ENCODE data around the gene CCDC177. TPM values are rescaled to one million over a fixed set of nuclear protein-coding genes. Genes with fewer than 3 reads are reported as not detected.

The CCDC177 gene
- total and polyA plus RNA-seq, 11 donors, result 0.06 TPM; not detected in 10

DNA sequence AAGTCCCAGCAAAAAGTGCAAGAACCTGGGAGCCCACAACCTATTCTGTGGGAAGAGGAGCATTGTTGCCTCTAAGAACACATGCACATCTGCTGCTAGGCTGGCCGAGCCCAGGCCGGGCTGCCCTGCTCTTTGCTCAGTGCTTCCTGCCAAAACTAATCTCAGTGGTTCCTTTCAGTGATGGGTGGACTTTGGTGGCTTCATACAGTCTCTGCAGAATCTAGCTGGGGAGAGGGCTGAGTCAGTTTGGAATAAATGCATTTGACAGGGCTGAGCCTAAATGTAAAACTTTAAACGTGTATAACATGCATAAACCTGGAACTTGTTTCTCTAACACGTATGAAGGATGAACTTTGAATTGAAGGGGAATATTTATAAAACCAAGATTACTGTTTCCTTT is 44.6 kb downstream of the CCDC177 start:
- WGBS, 4 donors, result 59 to 69% (median 67%) methylated on average over 4 of the region's 4 CpGs
- intact Hi-C loops (cut with DNase I), result loop anchor here in 2 of 10 donors (10.0 kb wide), 1 partner anchor 495 kb away; no protein-coding TSS in a partner anchor
- H3K27ac ChIP-seq, result no peak overlapping the region

DNA sequence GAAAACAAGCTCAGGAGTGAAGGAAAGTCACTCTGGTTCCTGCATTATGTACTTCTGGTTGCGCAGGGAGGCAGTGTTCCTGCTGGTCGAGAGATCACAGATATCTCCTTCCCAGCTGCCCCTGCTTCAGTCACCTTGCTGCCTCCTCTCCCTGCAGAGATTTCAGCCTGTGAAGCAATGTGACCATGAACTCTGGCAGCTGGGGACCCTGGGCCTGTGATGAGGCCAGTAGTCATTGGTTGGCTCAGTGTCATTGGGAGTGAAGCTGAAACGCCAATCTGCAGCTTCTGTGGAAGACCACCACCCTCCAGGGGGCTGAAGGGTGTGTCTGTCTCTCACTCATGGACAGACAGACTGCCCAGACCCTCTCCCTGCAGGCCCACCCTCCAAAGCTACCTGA is 45.1 kb downstream of the CCDC177 start:
- H3K4me3 ChIP-seq, result no peak overlapping the region
- no peak for TF ChIP-seq POLR2A (IDR thresholded peaks at IDR 0.05)
- TF ChIP-seq, protein P1, sequence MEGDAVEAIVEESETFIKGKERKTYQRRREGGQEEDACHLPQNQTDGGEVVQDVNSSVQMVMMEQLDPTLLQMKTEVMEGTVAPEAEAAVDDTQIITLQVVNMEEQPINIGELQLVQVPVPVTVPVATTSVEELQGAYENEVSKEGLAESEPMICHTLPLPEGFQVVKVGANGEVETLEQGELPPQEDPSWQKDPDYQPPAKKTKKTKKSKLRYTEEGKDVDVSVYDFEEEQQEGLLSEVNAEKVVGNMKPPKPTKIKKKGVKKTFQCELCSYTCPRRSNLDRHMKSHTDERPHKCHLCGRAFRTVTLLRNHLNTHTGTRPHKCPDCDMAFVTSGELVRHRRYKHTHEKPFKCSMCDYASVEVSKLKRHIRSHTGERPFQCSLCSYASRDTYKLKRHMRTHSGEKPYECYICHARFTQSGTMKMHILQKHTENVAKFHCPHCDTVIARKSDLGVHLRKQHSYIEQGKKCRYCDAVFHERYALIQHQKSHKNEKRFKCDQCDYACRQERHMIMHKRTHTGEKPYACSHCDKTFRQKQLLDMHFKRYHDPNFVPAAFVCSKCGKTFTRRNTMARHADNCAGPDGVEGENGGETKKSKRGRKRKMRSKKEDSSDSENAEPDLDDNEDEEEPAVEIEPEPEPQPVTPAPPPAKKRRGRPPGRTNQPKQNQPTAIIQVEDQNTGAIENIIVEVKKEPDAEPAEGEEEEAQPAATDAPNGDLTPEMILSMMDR (IDR thresholded peaks at IDR 0.05), result no peak
- peaks cover 0 to 13% (median 0%) of the 10 kb centered on the region in 9 donors for H3K27me3 ChIP-seq
- intact Hi-C loops (cut with DNase I), result no loop called here
- DNase-seq (no peak), ATAC-seq (no peak)
- no peaks in the 10 kb centered on the region for H3K9me3 ChIP-seq
- H3K4me1 ChIP-seq, result no peaks in the 10 kb centered on the region
- no peak overlapping the region for H3K27ac ChIP-seq
- 62 to 85% (median 75%) methylated on average over 2 to 3 of the region's 3 CpGs for WGBS, 4 donors
- no peaks in the 10 kb centered on the region for H3K36me3 ChIP-seq

More for the DNA sequence above, 44.6 kb downstream of the CCDC177 start:
- Histone ChIP-seq H3K4me1 (peaks cover 0 to 1% (median 0%) of the 10 kb centered on the region in 12 donors), H3K4me3 (no peak overlapping the region), H3K36me3 (no peaks in the 10 kb centered on the region), H3K27me3 (peaks cover 0 to 16% (median 0%) of the 10 kb centered on the region in 9 donors), H3K9me3 (no peaks in the 10 kb centered on the region)
- TF ChIP-seq POLR2A (IDR thresholded peaks at IDR 0.05), result no peak
- TF ChIP-seq, protein P1 (IDR thresholded peaks at IDR 0.05), result no peak
- ATAC-seq (no peak), DNase-seq (no peak)

DNA sequence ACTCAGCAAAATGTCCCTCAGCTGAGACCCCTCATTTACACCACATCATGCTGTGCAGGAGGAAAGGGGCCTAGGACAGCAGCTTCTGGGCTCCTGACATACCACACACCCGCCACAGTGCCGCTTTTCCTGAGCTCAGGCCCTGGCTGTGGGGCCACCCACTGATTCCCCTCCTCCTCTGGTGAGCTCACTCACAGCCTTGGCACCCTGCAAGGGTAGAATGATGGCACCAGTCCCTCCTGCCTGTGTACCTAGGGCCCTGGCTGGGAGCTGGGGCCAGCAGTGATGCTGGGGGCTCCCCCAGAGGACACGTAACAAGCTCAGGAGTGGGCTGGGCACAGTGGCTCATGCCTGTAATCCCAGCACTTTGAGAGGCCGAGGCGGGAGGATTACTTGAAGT is 45.7 kb downstream of the CCDC177 start:
- Histone ChIP-seq H3K27ac (no peak overlapping the region), H3K36me3 (no peaks in the 10 kb centered on the region), H3K4me3 (no peak overlapping the region), H3K4me1 (no peaks in the 10 kb centered on the region), H3K9me3 (no peaks in the 10 kb centered on the region), H3K27me3 (peaks cover 0 to 7% (median 0%) of the 10 kb centered on the region in 9 donors)
- TF ChIP-seq, protein P1 (IDR thresholded peaks at IDR 0.05), result no peak
- TF ChIP-seq POLR2A (IDR thresholded peaks at IDR 0.05), result no peak
- 92 to 95% (median 93%) methylated on average over 5 of the region's 5 CpGs for WGBS, 4 donors
- no peak for ATAC-seq
- DNase-seq, result no peak
- intact Hi-C loops (cut with DNase I), result no loop called here

DNA sequence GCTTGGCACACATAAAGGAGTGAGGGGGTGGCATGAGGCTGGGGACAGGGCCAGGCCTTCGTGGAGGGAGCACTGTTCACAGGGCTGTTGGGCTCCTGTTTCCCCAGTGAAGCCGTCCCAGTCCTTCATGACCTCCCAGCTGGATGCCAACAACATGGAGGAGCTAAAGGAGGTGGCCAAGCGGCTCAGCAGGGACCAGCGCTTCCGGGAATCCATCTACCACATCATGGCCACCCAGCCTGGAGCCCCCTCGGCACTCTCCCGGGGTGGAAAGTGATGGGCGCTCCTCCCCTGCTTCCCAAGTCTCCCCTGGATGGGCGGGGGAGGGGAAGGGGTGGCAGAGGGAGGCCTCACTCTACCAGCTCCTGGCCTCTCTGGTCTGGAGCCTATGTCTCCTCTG is 46.5 kb downstream of the CCDC177 start:
- no peaks in the 10 kb centered on the region for H3K4me1 ChIP-seq
- peaks cover 0 to 1% (median 0%) of the 10 kb centered on the region in 9 donors for H3K27me3 ChIP-seq
- 78 to 91% (median 86%) methylated on average over 3 to 9 of the region's 9 CpGs for WGBS, 4 donors
- no peaks in the 10 kb centered on the region for H3K9me3 ChIP-seq
- TF ChIP-seq POLR2A (IDR thresholded peaks at IDR 0.05), result no peak
- TF ChIP-seq, protein P1 (IDR thresholded peaks at IDR 0.05), result no peak
- H3K36me3 ChIP-seq, result no peaks in the 10 kb centered on the region
- no peak overlapping the region for H3K27ac ChIP-seq
- ATAC-seq (no peak), DNase-seq (no peak)
- H3K4me3 ChIP-seq, result no peak overlapping the region
- intact Hi-C loops (cut with DNase I), result no loop called here
